HEK293 (cell line): ENCODE measurements around the gene LCOR.

Experiments
- CTCF ChIA-PET: fragments of 350-600 bp; formaldehyde crosslinking; extraction: SDS; loops from one replicate; lab custom pipeline; 2021; ENCODE audit warnings: antibody characterized with exemption; lab: Yijun Ruan, JAX
- POLR2A ChIA-PET: fragments of 300-600 bp; formaldehyde crosslinking; extraction: SDS; loops from one replicate; lab custom pipeline; 2020; ENCODE audit warnings: antibody characterized with exemption, inconsistent platforms; lab: Yijun Ruan, JAX
- H3K27ac ChIP-seq: fragments of 200-500 bp; sonication (Bioruptor generic); 2 replicates; pipeline ENCODE4 v1.5.1; 2014; ENCODE audit warnings: low read depth, low read length, control low read depth, inconsistent platforms; ENCODE audit errors: extremely low read depth
- H3K36me3 ChIP-seq, 2 experiments: fragments of 200-500 bp in 1 of 2; sonication (Bioruptor generic) in 1 of 2; 1 replicate in 1 of 2; 2 replicates in 1 of 2; pipeline ENCODE4 v1.5.1; 2014 to 2017; ENCODE audit warnings: inconsistent platforms in 2 of 2, low read length in 2 of 2; ENCODE audit not compliant: control insufficient read depth in 2 of 2, insufficient read depth in 1 of 2
- H3K4me1 ChIP-seq: fragments of 200-500 bp; sonication (Bioruptor generic); 2 replicates; pipeline ENCODE4 v1.5.1; 2014; ENCODE audit warnings: mild to moderate bottlenecking, low read length, inconsistent platforms; ENCODE audit not compliant: control insufficient read depth, insufficient read depth
- H3K4me3 ChIP-seq: 2 replicates; pipeline ENCODE4 v1.5.1; 2011; ENCODE audit warnings: low read depth, mild to moderate bottlenecking, control low read depth, low read length, moderate library complexity
- H3K9me3 ChIP-seq: fragments of 200-500 bp; sonication (Bioruptor generic); 2 replicates; pipeline ENCODE4 v1.5.1; 2014; ENCODE audit warnings: low read depth, low read length, inconsistent platforms; ENCODE audit not compliant: control insufficient read depth, insufficient read depth
- BCL6B ChIP-seq: fragments of 450-650 bp; formaldehyde crosslinking; IDR thresholded peaks from 2 replicates; pipeline ENCODE4 v1.5.1; 2017; ENCODE audit warnings: missing biosample characterization, missing genetic modification characterization
- HOXA7 ChIP-seq: sonication (generic); formaldehyde crosslinking; IDR thresholded peaks from 2 replicates; pipeline ENCODE4 v1.8.1; 2022; ENCODE audit warnings: missing genetic modification reagents, borderline replicate concordance
- KLF1 ChIP-seq: fragments of 450-650 bp; formaldehyde crosslinking; IDR thresholded peaks from 2 replicates; pipeline ENCODE4 v1.5.1; 2016; ENCODE audit warnings: missing biosample characterization, missing genetic modification characterization
- KLF9 ChIP-seq: fragments of 450-650 bp; formaldehyde crosslinking; IDR thresholded peaks from 2 replicates; pipeline ENCODE4 v1.5.1; 2016; ENCODE audit warnings: missing biosample characterization, missing genetic modification characterization, low read depth
- SCRT1 ChIP-seq: fragments of 450-650 bp; formaldehyde crosslinking; IDR thresholded peaks from 2 replicates; pipeline ENCODE4 v1.5.1; 2016; ENCODE audit warnings: missing biosample characterization, missing genetic modification characterization, borderline replicate concordance
- SCRT2 ChIP-seq: fragments of 450-650 bp; formaldehyde crosslinking; IDR thresholded peaks from 2 replicates; pipeline ENCODE4 v1.5.1; 2016; ENCODE audit warnings: missing biosample characterization, missing genetic modification characterization
- YY1 ChIP-seq: fragments of 450-650 bp; formaldehyde crosslinking; IDR thresholded peaks from 2 replicates; pipeline ENCODE4 v1.5.1; 2018; ENCODE audit warnings: missing biosample characterization, missing genetic modification characterization
- ZBTB20 ChIP-seq: fragments of 450-650 bp; formaldehyde crosslinking; IDR thresholded peaks from 2 replicates; pipeline ENCODE4 v1.5.1; 2016; ENCODE audit warnings: missing biosample characterization, missing genetic modification characterization
- ZFP37 ChIP-seq: fragments of 450-650 bp; formaldehyde crosslinking; IDR thresholded peaks from 2 replicates; pipeline ENCODE4 v1.5.1; 2016; ENCODE audit warnings: missing biosample characterization, missing genetic modification characterization
- ZNF146 ChIP-seq: fragments of 450-650 bp; formaldehyde crosslinking; IDR thresholded peaks from 2 replicates; pipeline ENCODE4 v1.5.1; 2016; ENCODE audit warnings: missing biosample characterization, missing genetic modification characterization
- ZNF148 ChIP-seq: fragments of 450-650 bp; formaldehyde crosslinking; IDR thresholded peaks from 2 replicates; pipeline ENCODE4 v1.5.0; 2017; ENCODE audit warnings: missing biosample characterization, missing genetic modification characterization, borderline replicate concordance
- ZNF350 ChIP-seq: fragments of 450-650 bp; formaldehyde crosslinking; IDR thresholded peaks from 2 replicates; pipeline ENCODE4 v1.5.0; 2017; ENCODE audit warnings: missing biosample characterization, mild to moderate bottlenecking, missing genetic modification characterization
- ZNF433 ChIP-seq: fragments of 450-650 bp; formaldehyde crosslinking; IDR thresholded peaks from 2 replicates; pipeline ENCODE4 v1.5.1; 2016; ENCODE audit warnings: missing biosample characterization, missing genetic modification characterization, low read depth
- ZNF561 ChIP-seq: fragments of 450-650 bp; IDR thresholded peaks from 2 replicates; pipeline ENCODE4 v1.5.1; 2018; ENCODE audit warnings: missing biosample characterization, missing genetic modification characterization, borderline replicate concordance
- ZNF596 ChIP-seq: fragments of 450-650 bp; IDR thresholded peaks from 2 replicates; pipeline ENCODE4 v1.5.0; 2018; ENCODE audit warnings: missing biosample characterization, mild to moderate bottlenecking, missing genetic modification characterization, moderate library complexity
- ZNF623 ChIP-seq: fragments of 450-650 bp; formaldehyde crosslinking; IDR thresholded peaks from 2 replicates; pipeline ENCODE4 v1.5.1; 2016; ENCODE audit warnings: missing biosample characterization, missing genetic modification characterization
- ZNF664 ChIP-seq: fragments of 450-650 bp; formaldehyde crosslinking; IDR thresholded peaks from 2 replicates; pipeline ENCODE4 v1.5.1; 2016; ENCODE audit warnings: missing biosample characterization, missing genetic modification characterization
- ZNF670 ChIP-seq: fragments of 450-650 bp; formaldehyde crosslinking; IDR thresholded peaks from 2 replicates; pipeline ENCODE4 v1.5.1; 2016; ENCODE audit warnings: missing biosample characterization, missing genetic modification characterization, low read depth
- ZNF707 ChIP-seq: fragments of 450-650 bp; formaldehyde crosslinking; IDR thresholded peaks from 2 replicates; pipeline ENCODE4 v1.5.1; 2016; ENCODE audit warnings: missing biosample characterization, missing genetic modification characterization
- ZNF776 ChIP-seq: fragments of 450-650 bp; formaldehyde crosslinking; IDR thresholded peaks from 2 replicates; pipeline ENCODE4 v1.5.0; 2017; ENCODE audit warnings: missing biosample characterization, missing genetic modification characterization, borderline replicate concordance
- ZNF837 ChIP-seq: fragments of 450-650 bp; formaldehyde crosslinking; IDR thresholded peaks from 2 replicates; pipeline ENCODE4 v1.5.1; 2016; ENCODE audit warnings: missing biosample characterization, missing genetic modification characterization

The LCOR gene

GRCh38 chr10:96921655-96922054 lies 89.6 kb downstream of the LCOR start:
- CTCF ChIA-PET, result interaction anchor here (1.1 to 1.3 kb wide), 2 partner anchors 11 to 21 kb away, joined by 4 to 5 read pairs; no protein-coding TSS in a partner anchor
- Histone ChIP-seq H3K27ac (no peak overlapping the region), H3K9me3 (no peaks in the 10 kb centered on the region), H3K4me1 (peaks cover 12% of the 10 kb centered on the region), H3K36me3 (no peaks in the 10 kb centered on the region), H3K4me3 (no peak overlapping the region)
- TF ChIP-seq ZNF670, result no peak
- peak; percentile 46 for TF ChIP-seq SCRT2 (tag by site-specific recombination)
- POLR2A ChIA-PET, result no interaction called here

- CTCF ChIA-PET, result interaction anchor here (0.5 to 1.5 kb wide), 4 partner anchors 11 to 49 kb away, joined by 3 to 7 read pairs (median 4); no protein-coding TSS in a partner anchor
- Histone ChIP-seq H3K4me1 (peaks cover 9% of the 10 kb centered on the region), H3K27ac (peak overlapping the region; percentile 27; the same call in 1 of the 2 replicates), H3K4me3 (no peak overlapping the region), H3K36me3 (no peaks in the 10 kb centered on the region), H3K9me3 (no peaks in the 10 kb centered on the region)
- POLR2A ChIA-PET, result no interaction called here
- TF ChIP-seq SCRT1 (tag by site-specific recombination) (no peak), KLF1 (tag by site-specific recombination) (no peak), ZNF707 (tag by site-specific recombination) (no peak), ZFP37 (no peak), ZNF664 (tag by site-specific recombination) (no peak), ZNF596 (tag by site-specific recombination) (no peak), BCL6B (tag by site-specific recombination) (no peak), ZNF146 (tag by site-specific recombination) (no peak), ZNF433 (tag by site-specific recombination) (no peak), ZNF623 (tag by site-specific recombination) (no peak), ZNF837 (tag by site-specific recombination) (no peak), ZNF776 (tag by site-specific recombination) (no peak), ZNF350 (tag by site-specific recombination) (no peak), HOXA7 (CRISPR knock-in tag) (no peak), ZNF561 (tag by site-specific recombination) (no peak), KLF9 (tag by site-specific recombination) (no peak), ZBTB20 (no peak), ZNF148 (no peak), YY1 (no peak)
These were observed 91.2 kb downstream of the LCOR start for GRCh38 chr10:96922978-96923948.
